ENCODE results near the gene TRIM45.
"Not testable (repeated sequence)": the region's sequence is repeated elsewhere in the genome, so short reads cannot be mapped to it uniquely, and the experiment has no call there.

Gene TRIM45

DNA sequence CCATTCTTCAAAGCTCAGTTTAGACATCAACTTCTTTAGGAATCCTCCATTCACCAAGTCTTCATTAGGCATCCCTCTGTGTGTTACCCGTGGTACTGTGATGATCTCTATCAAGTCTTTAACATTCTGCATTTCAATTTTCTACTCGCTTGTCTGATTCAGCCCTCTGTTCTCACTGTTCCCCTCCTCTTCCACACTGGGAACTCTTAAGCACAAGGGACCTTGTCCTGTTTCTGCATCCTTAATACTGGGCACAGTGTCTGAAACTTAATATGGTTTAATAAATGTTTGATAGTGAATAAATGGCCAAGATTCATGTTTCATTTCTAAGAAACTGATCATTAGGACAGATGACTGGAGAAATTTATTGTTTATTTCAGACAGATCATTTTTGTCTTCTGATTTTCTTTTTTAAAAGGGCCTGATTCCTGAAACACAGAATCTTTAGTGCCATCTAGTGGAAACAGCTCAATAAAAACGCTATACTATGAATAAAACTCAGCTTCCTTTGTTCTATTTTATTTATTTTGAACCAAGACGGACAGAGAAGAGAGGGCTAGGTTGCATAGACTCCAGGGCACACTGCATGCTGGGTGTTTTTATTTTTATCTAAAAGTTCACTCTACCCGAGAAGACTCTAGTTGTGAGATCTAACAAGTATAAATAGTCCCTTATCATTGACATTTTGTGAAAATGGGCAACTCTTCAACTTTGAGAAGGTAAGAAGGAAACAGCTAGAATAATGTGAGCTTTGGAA, 7.0 kb upstream of the TRIM45 start:
- DNase-seq (ENCODE audit: insufficient read length) = no peak
- no peak for FAIRE-seq
- no peak for TF ChIP-seq POLR2AphosphoS5 (IDR thresholded peaks at IDR 0.05; ENCODE audit: low read depth, low read length)
- no peak for TF ChIP-seq POLR2A (IDR thresholded peaks at IDR 0.05; ENCODE audit: low read depth, low read length)
- TF ChIP-seq TAF1 (IDR thresholded peaks at IDR 0.05; ENCODE audit: borderline replicate concordance, low read depth, low read length) = no peak

DNA sequence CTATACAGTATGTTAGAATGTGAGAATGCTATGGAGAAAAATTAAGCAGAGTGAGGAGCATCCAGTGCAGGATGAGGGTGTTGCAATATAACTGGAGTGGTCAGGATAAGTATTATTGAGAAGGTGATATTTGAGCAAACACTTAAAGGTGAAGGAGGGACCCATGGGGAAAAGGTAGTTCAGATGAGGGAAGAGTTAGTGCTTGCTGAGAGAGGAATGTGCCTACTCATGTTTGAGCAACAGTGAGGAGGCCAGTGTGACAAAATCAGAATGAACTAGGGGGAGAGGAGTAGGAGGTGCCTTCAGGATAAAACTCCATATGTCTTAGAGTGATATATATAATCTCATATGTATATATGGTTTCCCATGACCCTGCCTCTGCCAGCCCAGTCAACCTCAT, 6.2 kb upstream of the TRIM45 start:
- DNase-seq (ENCODE audit: insufficient read length) = no peak
- TF ChIP-seq TAF1 (IDR thresholded peaks at IDR 0.05; ENCODE audit: borderline replicate concordance, low read depth, low read length) (no peak), POLR2AphosphoS5 (IDR thresholded peaks at IDR 0.05; ENCODE audit: low read depth, low read length) (no peak), POLR2A (IDR thresholded peaks at IDR 0.05; ENCODE audit: low read depth, low read length) (no peak)
- FAIRE-seq = no peak

DNA sequence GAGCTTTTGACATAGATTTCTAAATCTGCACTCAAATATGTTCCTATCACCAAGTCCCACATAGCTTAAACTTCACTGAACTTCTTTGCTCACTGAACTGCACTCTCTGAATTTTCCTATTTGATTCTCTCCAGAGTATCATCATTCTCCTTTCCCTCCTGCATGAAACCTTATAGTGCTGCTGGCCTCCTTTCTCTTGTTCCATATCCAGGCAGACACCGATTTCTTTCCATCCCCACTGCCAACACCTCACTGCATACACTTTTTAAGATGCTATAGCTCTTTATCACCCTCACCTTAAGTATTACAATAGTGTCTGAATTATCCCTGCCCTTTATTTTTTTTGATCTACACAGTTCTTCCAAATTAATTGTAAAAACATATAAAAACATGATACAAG, 3.1 kb upstream of the TRIM45 start:
- TF ChIP-seq TAF1 (IDR thresholded peaks at IDR 0.05; ENCODE audit: borderline replicate concordance, low read depth, low read length) (no peak), POLR2A (IDR thresholded peaks at IDR 0.05; ENCODE audit: low read depth, low read length) (no peak)
- FAIRE-seq (no peak), DNase-seq (ENCODE audit: insufficient read length) (no peak)

DNA sequence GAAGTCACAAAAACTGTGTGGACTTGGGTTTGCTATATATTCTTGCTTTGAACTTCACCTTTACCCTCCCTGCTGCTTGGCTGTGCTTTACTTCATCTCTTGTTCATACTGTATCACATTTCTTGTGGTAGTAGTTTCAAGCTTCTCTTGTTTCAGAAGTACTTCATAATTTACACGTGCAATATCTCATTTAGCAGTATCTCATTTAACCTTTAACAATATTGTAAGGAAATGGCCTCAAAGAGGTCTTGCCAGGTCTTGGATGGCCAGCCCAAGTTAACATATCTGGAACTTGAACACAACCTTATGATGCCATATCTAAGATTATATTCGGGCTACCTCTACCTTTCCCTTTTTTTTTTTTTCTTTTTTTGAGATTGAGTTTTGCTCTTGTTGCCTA, 1.7 kb upstream of the TRIM45 start:
- TF ChIP-seq POLR2A (IDR thresholded peaks at IDR 0.05; ENCODE audit: low read depth, low read length) = no peak
- no peak for TF ChIP-seq POLR2AphosphoS5 (IDR thresholded peaks at IDR 0.05; ENCODE audit: low read depth, low read length)
- TF ChIP-seq TAF1 (IDR thresholded peaks at IDR 0.05; ENCODE audit: borderline replicate concordance, low read depth, low read length) = no peak
- FAIRE-seq = no peak
- DNase-seq (ENCODE audit: insufficient read length) = no peak

DNA sequence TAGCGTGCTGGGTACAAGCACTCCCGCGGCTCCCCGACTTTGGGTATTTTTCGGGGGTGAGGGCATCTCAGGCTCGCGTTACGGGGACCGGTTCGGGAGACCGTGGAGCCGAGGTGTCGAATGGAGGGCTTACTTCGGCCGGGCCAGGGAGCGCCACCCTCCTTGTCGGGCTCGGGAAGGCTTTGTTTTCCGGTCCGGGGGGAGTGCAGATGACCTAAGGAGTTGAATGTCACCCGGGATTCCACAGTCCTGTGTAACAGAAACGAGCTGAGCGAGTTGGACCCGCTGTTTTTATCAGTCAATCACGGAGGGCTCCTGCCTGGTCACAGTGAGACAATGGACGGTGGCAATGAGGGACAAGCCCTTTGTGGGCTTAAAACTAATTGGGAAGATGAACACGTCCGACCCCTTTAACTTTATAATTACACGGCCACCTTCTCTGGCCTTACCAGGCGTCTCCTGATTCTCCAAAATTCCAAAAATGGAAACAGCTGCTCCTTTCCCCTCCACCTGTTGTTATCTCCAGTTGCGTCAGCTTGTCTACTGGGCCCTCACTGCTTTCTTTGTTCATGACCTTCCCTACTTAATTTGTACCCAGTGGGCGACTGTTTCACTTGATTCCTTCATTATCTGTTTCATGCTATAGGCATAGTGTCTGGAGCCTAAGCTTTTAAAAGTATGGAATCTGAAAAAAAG, 929 bp upstream of the TRIM45 start:
- no peak for TF ChIP-seq POLR2A (IDR thresholded peaks at IDR 0.05; ENCODE audit: low read depth, low read length)
- no peak for TF ChIP-seq TAF1 (IDR thresholded peaks at IDR 0.05; ENCODE audit: borderline replicate concordance, low read depth, low read length)
- DNase-seq (ENCODE audit: insufficient read length) (no peak), FAIRE-seq (no peak)

DNA sequence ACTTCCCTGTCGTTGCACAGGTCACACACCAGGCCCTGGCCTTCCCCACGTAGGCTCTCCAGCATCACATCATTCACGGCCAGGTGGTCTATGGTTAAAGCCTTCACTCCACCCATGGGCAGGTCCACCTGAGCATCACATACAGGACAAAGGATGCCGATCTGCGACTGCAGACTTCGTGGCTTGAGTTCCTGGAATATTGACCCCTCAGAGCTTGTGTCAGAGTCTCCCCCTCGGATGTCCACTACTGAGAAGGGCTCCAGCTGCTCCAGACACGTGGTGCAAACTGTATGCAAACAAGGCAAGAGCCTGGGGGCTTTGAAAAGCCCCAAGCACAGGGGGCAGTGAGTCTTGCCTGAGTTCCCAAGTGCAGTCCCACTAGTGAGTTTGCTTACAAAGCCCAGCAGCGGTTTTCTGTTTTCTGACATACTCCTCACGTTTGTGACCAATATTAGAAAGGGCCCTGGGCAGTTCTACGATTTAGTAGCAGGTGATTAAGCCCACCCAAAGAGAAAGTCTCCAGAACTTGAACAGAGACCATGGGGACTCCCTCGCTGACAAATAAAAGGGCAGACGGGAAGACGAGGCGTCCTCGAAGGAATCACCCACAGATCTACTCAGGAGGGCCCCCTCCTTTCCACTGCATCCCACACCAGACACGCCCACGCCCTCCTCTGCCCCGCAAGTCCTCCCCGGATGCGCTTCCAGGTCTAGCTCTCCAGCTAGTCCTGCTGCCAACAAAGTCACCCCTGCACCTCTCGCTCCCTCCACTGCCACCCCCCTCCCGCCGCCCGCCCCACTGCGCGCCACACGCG, 568 bp downstream of the TRIM45 start:
- DNase-seq (ENCODE audit: insufficient read length) (no peak), FAIRE-seq (peak; percentile 54)
- TF ChIP-seq POLR2AphosphoS5 (IDR thresholded peaks at IDR 0.05; ENCODE audit: low read depth, low read length) = no peak
- TF ChIP-seq TAF1 (IDR thresholded peaks at IDR 0.05; ENCODE audit: borderline replicate concordance, low read depth, low read length) = no peak
- no peak for TF ChIP-seq POLR2A (IDR thresholded peaks at IDR 0.05; ENCODE audit: low read depth, low read length)

DNA sequence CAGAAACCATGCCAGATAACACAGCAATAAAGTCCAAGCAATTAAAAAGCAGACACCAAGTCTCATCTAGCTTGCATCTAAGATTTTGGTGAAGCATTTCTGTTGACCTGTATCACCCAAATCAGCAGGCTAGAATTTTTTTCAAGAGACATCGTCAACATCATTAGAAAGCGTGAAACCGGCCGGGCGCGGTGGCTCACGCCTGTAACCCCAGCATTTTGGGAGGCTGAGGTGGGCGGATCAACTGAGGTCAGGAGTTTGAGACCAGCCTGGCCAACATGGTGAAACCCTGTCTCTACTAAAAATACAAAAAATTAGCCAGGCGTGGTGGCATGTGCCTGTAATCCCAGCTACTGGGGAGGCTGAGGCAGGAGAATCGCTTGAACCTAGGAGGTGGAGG, 2.4 kb downstream of the TRIM45 start:
- not testable (repeated sequence) for DNase-seq (ENCODE audit: insufficient read length)

DNA sequence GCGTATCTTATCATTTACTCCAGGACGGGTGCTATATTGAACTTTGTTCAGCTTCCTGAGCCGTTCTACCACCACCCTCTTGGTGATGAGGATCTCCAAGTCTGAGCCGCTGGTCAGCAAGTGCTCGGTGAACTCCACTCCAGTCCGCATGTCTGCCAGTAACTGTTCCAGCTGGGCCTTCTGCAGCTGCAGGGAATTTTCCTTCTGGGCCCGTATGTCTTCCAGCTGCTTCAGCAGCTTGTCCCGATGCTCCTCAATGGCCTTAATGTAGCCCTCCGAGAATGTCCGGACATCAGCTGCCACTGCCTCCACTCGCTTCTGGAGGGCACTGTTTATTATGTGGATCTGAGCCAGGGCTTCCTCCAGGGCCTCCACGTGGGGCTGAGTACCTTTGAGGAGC, 3.4 kb downstream of the TRIM45 start:
- TF ChIP-seq POLR2AphosphoS5 (IDR thresholded peaks at IDR 0.05; ENCODE audit: low read depth, low read length) (no peak), POLR2A (IDR thresholded peaks at IDR 0.05; ENCODE audit: low read depth, low read length) (no peak), TAF1 (IDR thresholded peaks at IDR 0.05; ENCODE audit: borderline replicate concordance, low read depth, low read length) (no peak)
- no peak for DNase-seq (ENCODE audit: insufficient read length)
- no peak for FAIRE-seq

More for the DNA sequence above, 2.4 kb downstream of the TRIM45 start:
- FAIRE-seq = not testable (repeated sequence)

DNA sequence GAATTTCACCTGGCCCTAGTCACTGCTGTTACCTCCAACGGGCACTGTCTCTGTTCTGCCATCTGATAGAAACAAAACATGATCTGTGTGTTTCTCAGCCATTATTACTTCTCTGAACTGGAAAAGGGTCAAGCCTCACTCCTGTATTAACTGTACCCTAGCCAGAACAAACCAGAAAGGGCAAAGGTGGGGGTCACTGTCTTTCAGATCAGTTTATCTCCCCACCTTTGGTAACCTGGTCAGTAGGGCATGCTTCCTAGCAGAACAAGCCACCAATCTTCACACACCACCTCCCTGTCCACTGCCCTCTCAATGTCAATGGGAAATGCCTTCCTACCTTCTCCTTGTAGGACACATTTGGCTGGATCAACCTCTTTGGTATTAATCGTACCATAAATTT, 3.9 kb downstream of the TRIM45 start:
- TF ChIP-seq POLR2A (IDR thresholded peaks at IDR 0.05; ENCODE audit: low read depth, low read length) (no peak), TAF1 (IDR thresholded peaks at IDR 0.05; ENCODE audit: borderline replicate concordance, low read depth, low read length) (no peak), POLR2AphosphoS5 (IDR thresholded peaks at IDR 0.05; ENCODE audit: low read depth, low read length) (no peak)
- DNase-seq (ENCODE audit: insufficient read length) (no peak), FAIRE-seq (no peak)

DNA sequence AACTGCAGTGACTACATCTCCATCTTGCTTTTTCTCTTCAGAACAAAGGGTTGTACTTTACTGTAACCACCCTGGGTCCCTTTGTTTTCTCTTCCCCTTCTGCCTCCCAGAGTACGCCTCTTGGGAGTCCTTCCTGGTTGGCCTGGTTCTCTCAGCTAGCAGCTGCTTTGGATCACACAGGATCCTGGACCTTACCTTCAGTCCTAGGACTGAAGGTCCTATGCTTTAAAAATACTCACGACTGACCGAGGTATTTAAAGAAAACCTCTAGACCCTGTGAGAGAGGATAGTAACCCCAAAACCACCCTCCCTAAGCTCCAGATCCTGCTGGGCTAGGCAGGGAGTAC, 4.8 kb downstream of the TRIM45 start:
- FAIRE-seq (no peak), DNase-seq (ENCODE audit: insufficient read length) (no peak)
- TF ChIP-seq POLR2A (IDR thresholded peaks at IDR 0.05; ENCODE audit: low read depth, low read length) (no peak), TAF1 (IDR thresholded peaks at IDR 0.05; ENCODE audit: borderline replicate concordance, low read depth, low read length) (no peak), POLR2AphosphoS5 (IDR thresholded peaks at IDR 0.05; ENCODE audit: low read depth, low read length) (no peak)

DNA sequence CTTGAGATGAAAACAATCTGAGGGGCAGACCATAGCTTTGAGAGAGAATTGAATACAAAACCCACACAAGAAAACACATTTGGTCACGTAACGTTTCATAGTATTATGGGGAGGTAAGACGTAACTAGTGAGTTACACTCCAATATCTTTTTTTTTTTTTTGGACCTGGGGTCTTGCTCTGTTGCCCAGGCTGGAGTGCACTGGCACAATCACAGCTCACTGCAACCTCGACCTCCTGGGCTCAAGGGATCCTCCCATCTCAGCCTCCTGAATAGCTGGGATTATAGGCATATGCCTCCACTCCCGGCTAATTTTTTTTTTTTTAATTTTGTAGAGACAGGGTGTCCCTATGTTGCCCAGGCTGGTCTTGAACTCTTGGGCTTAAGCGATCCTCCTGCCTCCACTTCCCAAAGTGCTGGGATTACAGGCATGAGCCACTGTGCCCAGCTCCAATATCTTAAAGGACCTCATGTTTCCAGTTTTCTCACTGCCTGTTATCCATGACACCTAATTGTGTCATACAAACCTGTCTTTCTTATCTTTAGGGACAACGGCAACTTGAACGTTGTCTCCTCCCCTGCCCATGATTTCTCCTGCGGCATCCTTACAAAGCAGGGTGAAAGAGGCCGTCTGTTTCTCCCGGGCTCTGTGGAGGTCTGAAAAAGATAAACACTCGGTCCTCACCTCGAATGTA, 5.3 kb downstream of the TRIM45 start:
- TF ChIP-seq POLR2A (IDR thresholded peaks at IDR 0.05; ENCODE audit: low read depth, low read length) = no peak
- TF ChIP-seq POLR2AphosphoS5 (IDR thresholded peaks at IDR 0.05; ENCODE audit: low read depth, low read length) = no peak
- TF ChIP-seq TAF1 (IDR thresholded peaks at IDR 0.05; ENCODE audit: borderline replicate concordance, low read depth, low read length) = no peak
- DNase-seq (ENCODE audit: insufficient read length) = no peak
- no peak for FAIRE-seq
